ENCODE measurements around the gene HSPA9. TPM values are rescaled to one million over a fixed set of nuclear protein-coding genes. Genes with fewer than 3 reads are reported as not detected.
A peak's percentile ranks its signal among the peaks of the same experiment; 100 is the strongest.

The HSPA9 gene
- polyA plus RNA-seq, 1 donor from 2014 or later = 280 TPM

- Histone ChIP-seq H3K9ac (ENCODE audit: low read length) (no peak overlapping the region), H3K4me2 (ENCODE audit: low read length) (no peak overlapping the region), H4K20me1 (ENCODE audit: insufficient read depth) (no peaks in the 10 kb centered on the region), H3K27ac (ENCODE audit: low read length) (no peak overlapping the region), H3K9me2 (ENCODE audit: insufficient read depth, low read length) (no peaks in the 10 kb centered on the region), H3K27me3 (ENCODE audit: insufficient read depth, low read depth, low read length) (no peaks in the 10 kb centered on the region), H2AFZ (ENCODE audit: low read depth, low read length) (no peak overlapping the region), H3K9me3 (ENCODE audit: low read length) (no peaks in the 10 kb centered on the region), H3F3A (ENCODE audit: insufficient read depth, low read length, poor library complexity, severe bottlenecking) (no peaks in the 10 kb centered on the region), H3K4me3 (ENCODE audit: low read length) (no peak overlapping the region), H3K79me2 (replicated peaks; ENCODE audit: insufficient read depth, low read length) (peaks cover 69% of the 10 kb centered on the region), H3K36me3 (ENCODE audit: insufficient read depth, low read length) (peaks cover 3% of the 10 kb centered on the region)
- TF ChIP-seq RAD21 (conservative IDR thresholded peaks at IDR 0.05) = no peak
- TF ChIP-seq, protein P1, sequence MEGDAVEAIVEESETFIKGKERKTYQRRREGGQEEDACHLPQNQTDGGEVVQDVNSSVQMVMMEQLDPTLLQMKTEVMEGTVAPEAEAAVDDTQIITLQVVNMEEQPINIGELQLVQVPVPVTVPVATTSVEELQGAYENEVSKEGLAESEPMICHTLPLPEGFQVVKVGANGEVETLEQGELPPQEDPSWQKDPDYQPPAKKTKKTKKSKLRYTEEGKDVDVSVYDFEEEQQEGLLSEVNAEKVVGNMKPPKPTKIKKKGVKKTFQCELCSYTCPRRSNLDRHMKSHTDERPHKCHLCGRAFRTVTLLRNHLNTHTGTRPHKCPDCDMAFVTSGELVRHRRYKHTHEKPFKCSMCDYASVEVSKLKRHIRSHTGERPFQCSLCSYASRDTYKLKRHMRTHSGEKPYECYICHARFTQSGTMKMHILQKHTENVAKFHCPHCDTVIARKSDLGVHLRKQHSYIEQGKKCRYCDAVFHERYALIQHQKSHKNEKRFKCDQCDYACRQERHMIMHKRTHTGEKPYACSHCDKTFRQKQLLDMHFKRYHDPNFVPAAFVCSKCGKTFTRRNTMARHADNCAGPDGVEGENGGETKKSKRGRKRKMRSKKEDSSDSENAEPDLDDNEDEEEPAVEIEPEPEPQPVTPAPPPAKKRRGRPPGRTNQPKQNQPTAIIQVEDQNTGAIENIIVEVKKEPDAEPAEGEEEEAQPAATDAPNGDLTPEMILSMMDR (IDR thresholded peaks at IDR 0.05; ENCODE audit: poor library complexity, severe bottlenecking) = peak; percentile 29
Observed at GRCh38 chr5:138536665-138537315, 38.4 kb downstream of the HSPA9 start.

DNA sequence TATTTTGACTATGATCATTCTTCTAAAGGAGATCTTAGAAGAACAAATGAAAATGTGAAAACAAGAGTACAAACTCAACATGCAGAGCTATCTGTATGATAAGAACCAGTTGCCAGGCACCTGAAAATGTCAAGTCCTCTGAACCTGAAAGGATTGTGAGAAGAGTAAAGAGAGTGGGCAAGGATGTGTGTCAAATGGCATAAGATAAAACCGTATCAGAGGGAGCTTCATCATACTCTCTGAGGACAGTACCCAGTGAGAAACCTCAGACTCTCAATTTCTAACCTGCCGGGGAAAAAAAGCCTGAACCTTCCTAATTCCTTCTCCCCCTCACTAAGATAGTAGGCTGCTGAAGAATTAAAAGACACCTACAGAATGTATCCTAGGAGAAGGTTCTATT, 39.0 kb downstream of the HSPA9 start:
- H3K4me2 ChIP-seq (ENCODE audit: low read length) = no peak overlapping the region
- H2AFZ ChIP-seq (ENCODE audit: low read depth, low read length) = no peak overlapping the region
- no peaks in the 10 kb centered on the region for H4K20me1 ChIP-seq (ENCODE audit: insufficient read depth)
- no peaks in the 10 kb centered on the region for H3K9me3 ChIP-seq (ENCODE audit: low read length)
- no peaks in the 10 kb centered on the region for H3K9me2 ChIP-seq (ENCODE audit: insufficient read depth, low read length)
- no peak overlapping the region for H3K4me3 ChIP-seq (ENCODE audit: low read length)
- H3K9ac ChIP-seq (ENCODE audit: low read length) = no peak overlapping the region
- H3K79me2 ChIP-seq (replicated peaks; ENCODE audit: insufficient read depth, low read length) = peaks cover 67% of the 10 kb centered on the region
- H3K27ac ChIP-seq (ENCODE audit: low read length) = no peak overlapping the region
- H3F3A ChIP-seq (ENCODE audit: insufficient read depth, low read length, poor library complexity, severe bottlenecking) = no peaks in the 10 kb centered on the region
- peaks cover 3% of the 10 kb centered on the region for H3K36me3 ChIP-seq (ENCODE audit: insufficient read depth, low read length)
- TF ChIP-seq SMC3 (conservative IDR thresholded peaks at IDR 0.05; ENCODE audit: poor library complexity) (no peak), TAF1 (IDR thresholded peaks at IDR 0.05; ENCODE audit: low read depth) (no peak)
- no peaks in the 10 kb centered on the region for H3K27me3 ChIP-seq (ENCODE audit: insufficient read depth, low read depth, low read length)

- Histone ChIP-seq H3K4me3 (ENCODE audit: low read length) (no peak overlapping the region), H3K27ac (ENCODE audit: low read length) (no peak overlapping the region), H4K20me1 (ENCODE audit: insufficient read depth) (no peaks in the 10 kb centered on the region)
Observed at GRCh38 chr5:138533973-138534941, 40.9 kb downstream of the HSPA9 start.

More at GRCh38 chr5:138533973-138534941, 40.9 kb downstream of the HSPA9 start:
- H3K9ac ChIP-seq (ENCODE audit: low read length) = no peak overlapping the region
- no peaks in the 10 kb centered on the region for H3F3A ChIP-seq (ENCODE audit: insufficient read depth, low read length, poor library complexity, severe bottlenecking)
- peaks cover 54% of the 10 kb centered on the region for H3K79me2 ChIP-seq (replicated peaks; ENCODE audit: insufficient read depth, low read length)
- no peaks in the 10 kb centered on the region for H3K27me3 ChIP-seq (ENCODE audit: insufficient read depth, low read depth, low read length)
- no peaks in the 10 kb centered on the region for H3K9me2 ChIP-seq (ENCODE audit: insufficient read depth, low read length)
- H3K9me3 ChIP-seq (ENCODE audit: low read length) = no peaks in the 10 kb centered on the region
- no peak overlapping the region for H2AFZ ChIP-seq (ENCODE audit: low read depth, low read length)
- TF ChIP-seq RAD21 (conservative IDR thresholded peaks at IDR 0.05) (no peak), EZH2 (IDR thresholded peaks at IDR 0.05; ENCODE audit: borderline replicate concordance, insufficient read depth, low read length, poor library complexity, severe bottlenecking) (no peak), REST (IDR thresholded peaks at IDR 0.05; ENCODE audit: borderline replicate concordance) (no peak), MXI1 (conservative IDR thresholded peaks at IDR 0.05; ENCODE audit: poor library complexity, severe bottlenecking) (no peak), EP300 (conservative IDR thresholded peaks at IDR 0.05; ENCODE audit: poor library complexity, severe bottlenecking) (no peak), POLR2AphosphoS5 (IDR thresholded peaks at IDR 0.05) (no peak), TAF1 (IDR thresholded peaks at IDR 0.05; ENCODE audit: low read depth) (no peak), SMC3 (conservative IDR thresholded peaks at IDR 0.05; ENCODE audit: poor library complexity) (no peak)
- TF ChIP-seq, protein P1 (IDR thresholded peaks at IDR 0.05; ENCODE audit: poor library complexity, severe bottlenecking) = no peak
- H3K36me3 ChIP-seq (ENCODE audit: insufficient read depth, low read length) = peaks cover 3% of the 10 kb centered on the region
- no peak overlapping the region for H3K4me2 ChIP-seq (ENCODE audit: low read length)

Measured in neural cell (in vitro differentiated cells).